Globus pallidus (tissue), 1 donor: ENCODE results near the gene ARFGAP3.

Source experiments
- DNase-seq: peaks from one replicate; pipeline ENCODE4 v3.0.0-alpha.2; 2015; ENCODE audit warnings: low spot score

ARFGAP3 gene

DNA sequence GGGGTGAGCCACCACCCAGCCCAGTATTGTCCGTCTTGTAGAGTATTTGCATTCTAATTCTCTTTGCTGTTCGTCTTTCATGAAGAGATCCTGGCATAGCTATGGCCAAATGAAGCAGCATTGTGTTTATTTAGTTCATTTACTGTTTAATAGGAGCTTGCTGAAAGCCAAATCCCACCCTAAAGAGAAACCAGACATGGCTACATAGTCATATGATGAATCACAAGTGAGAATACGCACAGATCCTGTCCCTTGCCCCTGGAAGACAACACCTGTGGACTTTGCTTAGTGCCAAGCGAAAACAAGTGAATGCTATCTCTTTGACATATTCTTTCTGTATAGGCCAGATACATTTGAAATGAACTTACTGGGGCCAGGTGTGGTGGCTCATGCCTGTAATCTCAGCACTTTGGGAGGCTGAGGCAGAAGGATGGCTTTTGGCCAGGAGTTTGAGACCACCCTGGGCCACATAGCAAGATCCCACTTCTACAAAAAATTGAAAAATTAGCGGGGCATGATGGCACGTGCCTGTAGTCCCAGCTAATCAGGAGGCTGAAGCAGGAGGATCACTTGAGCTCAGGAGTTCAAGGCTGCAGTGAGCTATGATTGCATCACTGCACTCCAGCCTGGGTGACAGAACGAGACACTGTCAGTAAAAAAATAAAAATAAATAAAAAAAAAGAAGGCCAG is 5.1 kb upstream of the ARFGAP3 start:
- no peak for DNase-seq

DNA sequence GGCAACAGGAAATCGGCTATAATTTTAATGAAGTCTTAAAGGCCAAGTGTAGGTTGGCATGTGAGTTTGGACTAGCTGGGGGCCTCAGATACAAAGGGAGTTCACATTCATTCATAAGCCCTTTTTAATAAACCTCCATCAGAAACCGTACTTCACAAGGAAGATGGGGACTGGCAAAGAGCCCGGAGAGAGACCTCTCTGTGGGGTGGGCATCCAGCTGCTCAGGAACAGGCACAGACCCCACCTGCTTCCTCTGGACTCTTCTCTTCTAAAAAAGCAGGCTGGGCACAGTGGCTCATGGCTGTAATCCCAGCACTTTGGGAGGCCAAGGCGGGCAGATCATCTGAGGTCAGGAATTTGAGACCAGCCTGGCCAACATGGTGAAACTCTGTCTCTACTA is 3.9 kb upstream of the ARFGAP3 start:
- no peak for DNase-seq

DNA sequence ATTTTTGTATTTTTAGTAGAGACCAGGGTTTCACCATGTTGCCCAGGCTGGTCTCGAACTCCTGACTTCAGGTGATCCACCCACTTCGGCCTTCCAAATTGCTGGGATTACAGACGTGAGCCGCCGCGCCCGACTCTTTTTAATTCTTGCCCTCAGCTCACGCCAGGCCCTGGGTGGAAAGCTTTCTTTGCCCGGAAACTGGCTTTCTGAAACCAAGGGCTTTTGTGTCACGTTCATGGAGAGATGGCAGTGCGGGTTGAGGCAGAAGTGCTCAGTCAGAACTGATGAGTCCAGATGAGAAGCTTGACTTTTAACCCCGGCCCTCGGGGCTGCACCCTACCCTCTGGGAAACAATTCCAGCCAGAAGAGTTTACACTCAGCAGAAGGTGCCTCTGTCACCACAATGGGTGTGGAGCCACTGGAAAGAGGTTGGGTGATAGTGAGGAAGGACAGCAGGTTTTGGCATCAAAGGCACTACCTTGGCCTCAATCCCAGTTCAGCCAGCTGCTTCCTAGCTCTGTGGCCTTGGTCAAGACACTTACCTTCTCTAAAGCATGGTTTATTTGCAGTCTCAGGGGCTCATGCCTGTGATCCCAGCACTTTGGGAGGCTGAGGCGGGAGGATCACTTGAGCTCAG is 890 bp upstream of the ARFGAP3 start:
- DNase-seq: no peak

GRCh38 chr22:42856179-42856864 is 751 bp downstream of the ARFGAP3 start:
- no peak for DNase-seq

DNA sequence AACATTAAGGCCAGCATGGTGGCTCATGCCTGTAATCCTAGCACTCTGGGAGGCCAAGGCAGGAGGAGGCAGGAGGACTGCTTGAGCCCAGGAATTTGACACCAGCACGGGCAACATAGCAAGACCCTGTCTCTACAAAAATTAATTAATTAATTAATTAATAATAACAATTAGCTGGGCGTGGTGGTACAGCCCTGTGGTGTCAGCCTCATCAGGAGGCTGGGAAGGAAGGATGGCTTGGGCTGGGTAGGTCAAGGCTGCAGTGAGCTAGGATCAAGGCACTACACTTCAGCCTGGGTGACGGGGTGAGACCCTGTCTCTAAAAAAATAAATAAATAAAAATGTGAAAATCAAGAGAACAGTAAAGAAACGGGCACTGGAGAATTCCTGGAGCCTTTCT is 1.4 kb downstream of the ARFGAP3 start:
- DNase-seq: no peak

GRCh38 chr22:42855211-42855610 is 1.9 kb downstream of the ARFGAP3 start:
- no peak for DNase-seq

GRCh38 chr22:42848941-42849550 is 8.0 kb downstream of the ARFGAP3 start:
- DNase-seq: no peak

- DNase-seq: no peak
Observed at GRCh38 chr22:42847110-42847509, 10.0 kb downstream of the ARFGAP3 start.

DNA sequence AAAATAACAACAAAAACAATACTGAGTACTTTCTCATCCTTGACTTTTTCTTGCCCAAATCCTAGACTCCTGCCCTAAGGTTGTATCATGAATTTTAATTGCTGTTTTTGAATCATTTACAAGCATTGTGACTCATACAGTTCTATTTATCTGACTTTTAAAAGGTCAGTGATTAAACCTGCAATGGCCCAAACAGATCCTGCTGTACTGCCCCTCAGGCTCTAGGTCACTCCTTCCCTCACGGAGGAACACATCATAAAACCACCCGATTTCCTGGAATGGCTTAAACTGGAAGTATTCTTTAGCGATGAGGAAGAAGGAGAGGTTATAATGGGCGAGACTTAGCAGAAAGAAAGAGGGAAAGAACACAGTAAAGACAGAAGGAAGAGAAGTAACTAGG is 12.3 kb downstream of the ARFGAP3 start:
- DNase-seq: no peak

- no peak for DNase-seq
Observed at GRCh38 chr22:42842658-42843370, 14.3 kb downstream of the ARFGAP3 start.

DNA sequence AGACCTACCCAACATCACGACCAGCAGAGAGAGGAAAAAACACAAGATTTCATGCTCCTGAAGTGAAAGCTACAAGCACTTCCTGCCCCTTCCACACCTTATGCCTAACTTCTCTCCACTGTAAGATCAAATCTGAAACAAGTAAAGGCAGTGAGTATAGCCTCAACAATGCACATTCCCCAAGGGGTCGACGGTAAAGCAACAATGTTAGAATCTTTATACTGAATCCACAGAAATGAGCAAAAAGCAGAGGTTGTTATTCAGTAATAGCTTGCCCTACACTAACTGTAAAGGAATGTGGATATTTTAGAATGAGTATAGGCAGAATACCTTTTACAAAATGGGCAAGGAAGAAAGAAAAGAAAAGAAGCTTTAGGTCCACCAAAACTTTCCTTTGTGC is 15.6 kb downstream of the ARFGAP3 start:
- DNase-seq: no peak

DNA sequence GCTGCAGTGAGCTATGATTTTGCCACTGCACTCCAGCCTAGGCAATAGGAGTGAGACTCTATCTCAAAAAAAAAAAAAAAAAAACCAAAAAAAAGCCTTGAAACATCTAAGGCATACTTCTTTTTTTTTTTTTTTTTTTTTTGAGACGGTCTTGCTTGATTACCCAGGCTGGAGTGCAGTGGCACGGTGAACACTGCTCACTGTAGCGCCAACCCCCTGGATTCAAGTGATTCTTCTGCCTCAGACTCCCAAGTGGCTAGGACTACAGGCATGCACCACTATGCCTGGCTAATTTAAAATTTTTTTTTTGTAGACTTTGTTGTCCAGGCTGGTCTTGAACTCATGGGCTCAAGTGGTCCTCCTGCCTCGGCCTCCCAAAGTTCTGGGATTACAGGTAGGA is 19.5 kb downstream of the ARFGAP3 start:
- DNase-seq: no peak

- DNase-seq: no peak
Observed at GRCh38 chr22:42836026-42836425, 21.0 kb downstream of the ARFGAP3 start.

DNA sequence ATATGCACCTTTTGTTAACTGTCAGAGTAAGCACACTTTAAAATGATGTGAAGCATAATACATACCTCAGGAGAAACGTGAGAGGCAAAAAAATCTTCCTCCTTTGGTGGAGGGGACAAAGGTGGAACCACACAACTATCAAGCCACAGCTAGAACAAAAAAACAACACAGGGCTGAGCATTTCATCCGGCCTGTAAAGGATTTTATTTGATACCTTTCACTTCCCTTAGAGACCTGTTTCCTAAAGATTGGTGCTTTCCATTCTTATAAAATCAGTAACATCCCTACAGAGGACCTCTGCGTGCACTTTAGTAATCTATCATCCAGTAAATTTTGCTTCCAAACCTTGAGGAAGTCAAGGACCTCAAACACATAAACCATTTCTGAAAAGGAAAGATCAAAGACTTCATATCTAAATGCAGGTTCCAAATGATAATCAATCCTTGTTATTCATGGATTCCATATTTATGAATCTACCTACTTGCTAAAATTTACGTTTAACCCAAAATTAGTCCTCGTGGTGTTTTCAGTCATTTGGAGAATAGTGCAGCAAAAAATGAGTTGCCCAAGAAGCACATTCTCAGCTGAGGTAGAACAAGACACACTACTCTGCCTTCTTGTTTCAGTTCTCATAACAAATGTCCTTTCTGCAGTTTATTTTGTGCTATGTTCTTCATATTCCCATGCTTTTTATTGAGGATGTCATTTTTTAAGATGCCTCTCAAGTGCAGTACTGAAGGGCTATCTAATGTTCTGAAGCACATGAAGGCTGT is 22.7 kb downstream of the ARFGAP3 start:
- DNase-seq: no peak

GRCh38 chr22:42833104-42833503 is 24.0 kb downstream of the ARFGAP3 start:
- no peak for DNase-seq

DNA sequence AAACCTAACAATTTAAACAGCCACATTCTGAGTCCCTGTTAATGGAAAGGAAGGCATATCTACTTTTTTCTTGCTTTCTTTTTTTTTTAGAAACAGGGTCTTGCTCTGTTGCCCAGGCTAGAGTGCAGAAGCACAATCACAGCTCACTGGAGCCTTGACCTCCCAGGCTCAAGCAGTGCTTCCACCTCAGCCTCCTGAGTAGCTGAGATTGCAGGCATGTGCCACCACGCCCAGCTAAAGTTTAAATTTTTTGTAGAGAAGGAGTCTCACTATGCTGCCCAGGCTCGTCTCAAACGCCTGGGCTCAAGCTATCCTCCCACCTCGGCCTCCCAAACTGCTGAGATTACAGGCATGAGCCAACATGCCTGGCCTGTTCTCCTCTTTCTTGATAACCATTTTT is 25.4 kb downstream of the ARFGAP3 start:
- no peak for DNase-seq

DNA sequence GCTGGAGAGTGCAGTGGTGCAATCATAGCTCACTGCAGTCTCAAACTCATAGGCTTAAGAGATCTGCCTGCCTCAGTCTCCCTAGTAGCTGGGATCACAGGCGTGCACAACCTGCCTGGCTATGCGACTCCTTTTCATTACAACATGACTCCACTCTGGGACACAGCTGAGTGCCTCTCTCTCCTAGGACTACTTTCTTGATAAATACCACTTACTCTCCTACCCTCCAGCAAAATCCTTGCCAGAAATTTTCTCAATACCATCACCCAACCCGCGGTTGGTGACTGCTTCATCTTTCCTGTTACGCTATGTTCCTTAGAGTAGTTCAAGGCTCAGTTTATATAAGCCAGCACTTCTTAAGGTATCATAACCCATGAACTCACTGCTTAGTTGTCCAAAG is 26.9 kb downstream of the ARFGAP3 start:
- no peak for DNase-seq

DNA sequence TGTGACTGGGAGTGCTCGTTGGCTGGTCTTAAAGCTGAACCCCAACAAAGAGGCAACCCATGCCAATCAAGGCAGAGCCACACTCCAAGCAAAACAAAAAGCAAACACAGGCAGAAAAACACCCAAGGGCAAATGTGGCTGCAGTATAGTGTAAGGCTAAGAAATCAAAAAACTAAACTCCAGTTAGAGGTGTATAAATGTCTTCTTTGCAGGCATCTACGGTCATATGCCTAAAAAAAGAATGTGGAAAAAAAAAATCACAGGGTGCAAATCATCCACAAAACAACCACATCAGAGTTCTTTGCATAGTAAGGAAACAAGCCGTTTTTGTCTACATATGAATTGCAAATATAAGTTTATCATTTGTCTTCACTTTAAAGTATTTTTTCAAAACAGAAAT is 27.8 kb downstream of the ARFGAP3 start:
- DNase-seq: no peak

DNA sequence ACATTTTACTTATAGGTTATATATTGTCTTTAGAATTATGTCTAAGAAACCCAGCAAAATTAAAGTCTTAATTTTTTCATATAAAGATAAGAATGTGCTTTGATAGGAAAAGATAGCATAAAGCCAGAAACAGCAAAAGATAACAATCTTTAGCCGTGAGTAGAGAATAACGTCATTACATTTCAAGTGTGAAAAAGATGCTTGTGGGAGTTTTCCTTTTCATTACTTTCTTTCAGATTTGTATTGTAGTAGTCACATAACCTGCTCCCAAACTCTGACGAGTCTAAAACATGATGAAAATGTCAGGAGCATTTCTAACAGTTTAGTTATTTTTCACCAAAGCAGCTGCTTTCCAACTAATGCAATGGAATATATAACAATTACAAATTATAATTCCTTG is 31.3 kb downstream of the ARFGAP3 start:
- DNase-seq: no peak

DNA sequence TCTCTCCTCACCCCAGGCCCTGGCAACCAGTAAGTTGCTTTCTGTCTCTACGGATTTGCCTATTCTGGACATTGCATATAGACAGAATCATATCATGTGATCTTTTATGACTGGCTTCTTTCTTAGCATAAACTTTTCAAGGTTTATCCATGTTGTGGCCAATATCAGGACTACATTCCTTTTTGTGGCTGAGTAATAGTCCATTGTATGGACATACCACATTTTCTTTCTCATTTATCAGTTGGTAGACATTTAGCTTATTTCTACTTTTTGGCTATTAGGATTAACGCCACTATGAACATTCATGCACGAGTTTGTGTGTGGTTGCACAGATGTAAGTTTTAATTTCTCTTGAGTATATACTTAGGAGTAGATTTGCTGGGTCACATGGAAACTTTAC is 35.7 kb downstream of the ARFGAP3 start:
- no peak for DNase-seq

GRCh38 chr22:42820045-42820763 is 36.9 kb downstream of the ARFGAP3 start:
- no peak for DNase-seq
